ENCODE results near the gene RETREG3. TPM values are rescaled to one million over a fixed set of nuclear protein-coding genes. Genes with fewer than 3 reads are reported as not detected.

Gene RETREG3
- total and polyA plus RNA-seq, 9 of the 15 experiments (the other 6 are each of a cell fraction or from before 2014, with no cell fraction given) = 4.1 to 39.0 (median 16.9) TPM

DNA sequence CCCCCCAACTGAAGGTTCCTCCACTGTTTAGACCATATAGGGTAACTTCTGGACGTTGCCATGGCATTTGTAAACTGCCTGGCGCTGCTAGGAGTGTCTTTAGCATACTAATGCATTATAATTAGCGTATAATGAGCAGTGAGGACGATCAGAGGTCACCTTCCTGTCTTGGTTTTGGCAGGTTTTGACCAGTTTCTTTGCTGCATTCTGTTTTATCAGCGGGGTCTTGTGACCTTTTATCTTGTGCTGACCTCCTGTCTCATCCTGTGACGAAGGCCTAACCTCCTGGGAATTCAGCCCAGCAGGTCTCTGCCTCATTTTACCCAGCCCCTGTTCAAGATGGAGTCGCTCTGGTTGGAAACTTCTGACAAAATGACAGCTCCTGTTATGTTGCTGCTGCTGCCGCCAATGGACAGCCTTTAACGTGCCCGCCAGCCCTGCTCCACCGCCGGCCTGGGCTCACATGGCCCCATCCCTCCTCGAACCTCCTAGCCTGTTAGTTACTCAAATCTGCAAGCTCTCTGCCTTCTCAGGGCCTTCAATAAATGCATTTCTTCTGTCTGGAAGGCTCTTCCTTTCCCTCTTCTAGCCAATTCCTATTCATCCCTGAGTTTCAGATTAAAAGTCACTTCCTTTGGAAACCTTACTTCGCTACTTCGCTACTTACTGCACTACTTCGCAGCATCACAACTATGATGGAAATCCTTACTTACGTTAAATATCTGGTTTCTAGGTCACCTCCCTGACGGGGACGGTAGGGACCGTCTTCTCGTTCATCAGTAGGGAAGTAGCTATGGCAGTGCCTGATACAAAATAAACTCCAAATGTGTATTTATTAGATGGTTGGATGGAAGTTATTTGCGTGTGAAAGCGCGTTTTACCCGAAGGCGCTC is 73.8 kb downstream of the RETREG3 start (continued):
- TF ChIP-seq, protein P1, sequence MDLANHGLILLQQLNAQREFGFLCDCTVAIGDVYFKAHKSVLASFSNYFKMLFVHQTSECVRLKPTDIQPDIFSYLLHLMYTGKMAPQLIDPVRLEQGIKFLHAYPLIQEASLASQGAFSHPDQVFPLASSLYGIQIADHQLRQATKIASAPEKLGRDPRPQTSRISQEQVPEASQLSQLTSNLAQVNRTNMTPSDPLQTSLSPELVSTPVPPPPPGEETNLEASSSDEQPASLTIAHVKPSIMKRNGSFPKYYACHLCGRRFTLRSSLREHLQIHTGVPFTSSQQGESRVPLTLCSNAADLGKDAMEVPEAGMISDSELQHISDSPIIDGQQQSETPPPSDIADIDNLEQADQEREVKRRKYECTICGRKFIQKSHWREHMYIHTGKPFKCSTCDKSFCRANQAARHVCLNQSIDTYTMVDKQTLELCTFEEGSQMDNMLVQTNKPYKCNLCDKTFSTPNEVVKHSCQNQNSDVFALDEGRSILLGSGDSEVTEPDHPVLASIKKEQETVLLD (IDR thresholded peaks at IDR 0.05) = 0 out of 2 replicates have a peak, but pooled peaks have one; percentile 53
- TF ChIP-seq RFX7 (CRISPR knock-in tag; IDR thresholded peaks at IDR 0.05) = peak; percentile 81; the same call in 1 of the 2 replicates
- TF ChIP-seq, protein P2, sequence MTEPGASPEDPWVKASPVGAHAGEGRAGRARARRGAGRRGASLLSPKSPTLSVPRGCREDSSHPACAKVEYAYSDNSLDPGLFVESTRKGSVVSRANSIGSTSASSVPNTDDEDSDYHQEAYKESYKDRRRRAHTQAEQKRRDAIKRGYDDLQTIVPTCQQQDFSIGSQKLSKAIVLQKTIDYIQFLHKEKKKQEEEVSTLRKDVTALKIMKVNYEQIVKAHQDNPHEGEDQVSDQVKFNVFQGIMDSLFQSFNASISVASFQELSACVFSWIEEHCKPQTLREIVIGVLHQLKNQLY (CRISPR knock-in tag; conservative IDR thresholded peaks at IDR 0.05) = no peak
- no peak for TF ChIP-seq TAL1 (IDR thresholded peaks at IDR 0.05)
- peak; percentile 93 for TF ChIP-seq MEF2D (tag; conservative IDR thresholded peaks at IDR 0.05; ENCODE audit: low read depth)
- TF ChIP-seq CREB1 (IDR thresholded peaks at IDR 0.05) = no peak
- TF ChIP-seq CREB1 (CRISPR knock-in tag; IDR thresholded peaks at IDR 0.05) = no peak
- TF ChIP-seq, protein P3, sequence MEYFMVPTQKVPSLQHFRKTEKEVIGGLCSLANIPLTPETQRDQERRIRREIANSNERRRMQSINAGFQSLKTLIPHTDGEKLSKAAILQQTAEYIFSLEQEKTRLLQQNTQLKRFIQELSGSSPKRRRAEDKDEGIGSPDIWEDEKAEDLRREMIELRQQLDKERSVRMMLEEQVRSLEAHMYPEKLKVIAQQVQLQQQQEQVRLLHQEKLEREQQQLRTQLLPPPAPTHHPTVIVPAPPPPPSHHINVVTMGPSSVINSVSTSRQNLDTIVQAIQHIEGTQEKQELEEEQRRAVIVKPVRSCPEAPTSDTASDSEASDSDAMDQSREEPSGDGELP (CRISPR knock-in tag; IDR thresholded peaks at IDR 0.05; ENCODE audit: borderline replicate concordance) = no peak
- no peak for TF ChIP-seq ZNF436 (CRISPR knock-in tag; IDR thresholded peaks at IDR 0.05)
- TF ChIP-seq TEAD2 (tag; IDR thresholded peaks at IDR 0.05) = peak; percentile 90
- TF ChIP-seq XRCC4 (IDR thresholded peaks at IDR 0.05; ENCODE audit: extremely low read depth, insufficient read depth, insufficient read length) = no peak
- no peak for TF ChIP-seq SREBF1 (IDR thresholded peaks at IDR 0.05; ENCODE audit: borderline replicate concordance, low read depth, low read length)
- TF ChIP-seq NUFIP1 (IDR thresholded peaks at IDR 0.05; ENCODE audit: partially characterized antibody) = peak; percentile 70
- peak; percentile 60; the same call in 1 of the 2 replicates for TF ChIP-seq NBN (IDR thresholded peaks at IDR 0.05; ENCODE audit: low read depth)
- TF ChIP-seq ZNF830 (CRISPR knock-in tag; IDR thresholded peaks at IDR 0.05) = peak; percentile 89
- TF ChIP-seq ZNF217 (CRISPR knock-in tag; IDR thresholded peaks at IDR 0.05) = no peak
- TF ChIP-seq KLF1 (tag; IDR thresholded peaks at IDR 0.05) = peak; percentile 35; the same call in 1 of the 2 replicates
- 0 out of 2 replicates have a peak, but pooled peaks have one; percentile 29 for TF ChIP-seq ZNF77 (CRISPR knock-in tag; IDR thresholded peaks at IDR 0.05)
- no peak for TF ChIP-seq ZNF146 (CRISPR knock-in tag; IDR thresholded peaks at IDR 0.05; ENCODE audit: unreplicated experiment)
- no peak for TF ChIP-seq STAG1 (CRISPR knock-in tag; IDR thresholded peaks at IDR 0.05; ENCODE audit: borderline replicate concordance)
- TF ChIP-seq, protein P4, sequence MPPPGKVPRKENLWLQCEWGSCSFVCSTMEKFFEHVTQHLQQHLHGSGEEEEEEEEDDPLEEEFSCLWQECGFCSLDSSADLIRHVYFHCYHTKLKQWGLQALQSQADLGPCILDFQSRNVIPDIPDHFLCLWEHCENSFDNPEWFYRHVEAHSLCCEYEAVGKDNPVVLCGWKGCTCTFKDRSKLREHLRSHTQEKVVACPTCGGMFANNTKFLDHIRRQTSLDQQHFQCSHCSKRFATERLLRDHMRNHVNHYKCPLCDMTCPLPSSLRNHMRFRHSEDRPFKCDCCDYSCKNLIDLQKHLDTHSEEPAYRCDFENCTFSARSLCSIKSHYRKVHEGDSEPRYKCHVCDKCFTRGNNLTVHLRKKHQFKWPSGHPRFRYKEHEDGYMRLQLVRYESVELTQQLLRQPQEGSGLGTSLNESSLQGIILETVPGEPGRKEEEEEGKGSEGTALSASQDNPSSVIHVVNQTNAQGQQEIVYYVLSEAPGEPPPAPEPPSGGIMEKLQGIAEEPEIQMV (tag; conservative IDR thresholded peaks at IDR 0.05; ENCODE audit: low read depth) = peak; percentile 89
- TF ChIP-seq RBM34 (IDR thresholded peaks at IDR 0.05; ENCODE audit: borderline replicate concordance, insufficient read depth, low read length) = no peak
- TF ChIP-seq SETDB1 (IDR thresholded peaks at IDR 0.05; ENCODE audit: low read length) = no peak
